Measurements from ENCODE around the gene PLAC8.
"Not testable (repeated sequence)": the region's sequence is repeated elsewhere in the genome, so short reads cannot be mapped to it uniquely, and the experiment has no call there.

Gene PLAC8

DNA sequence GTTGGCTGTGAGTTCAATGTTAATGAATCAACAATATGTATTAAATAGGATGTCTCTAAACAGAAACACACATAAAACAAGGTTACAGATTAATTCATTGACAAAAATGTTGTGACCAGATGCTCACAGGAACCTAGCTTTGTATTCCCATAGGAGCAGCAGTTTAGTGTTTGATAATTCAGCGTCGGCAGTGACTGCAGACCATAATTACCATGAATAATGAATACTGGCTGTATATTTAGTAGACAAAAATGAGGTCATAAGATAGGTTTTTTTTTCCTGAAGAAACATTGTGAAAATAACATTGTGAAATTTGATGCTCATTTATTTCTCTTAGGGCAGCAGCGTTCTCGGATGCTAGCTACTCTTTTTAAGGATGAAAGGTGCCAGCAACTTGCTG is 51.8 kb downstream of the PLAC8 start:
- DNase-seq, result no peak

GRCh38 chr4:83054928-83055327 is 59.6 kb downstream of the PLAC8 start:
- DNase-seq, result peak; percentile 28

DNA sequence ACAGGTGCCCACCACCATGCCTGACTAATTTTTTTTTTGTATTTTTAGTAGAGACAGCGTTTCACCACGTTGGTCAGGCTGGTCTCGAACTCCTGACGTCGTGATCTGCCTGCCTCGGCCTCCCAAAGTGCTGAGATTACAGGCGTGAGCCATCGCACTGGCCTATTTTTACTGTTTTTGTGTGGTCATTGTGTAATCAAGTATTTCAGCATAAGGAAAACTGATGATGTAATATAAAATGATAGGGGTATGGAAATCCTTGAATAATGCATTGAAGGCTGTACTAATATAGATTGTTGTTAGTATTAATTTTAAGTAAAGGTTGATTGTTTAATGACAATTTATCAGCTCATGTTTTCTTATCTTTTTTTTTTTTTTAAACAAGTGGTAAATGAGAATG is 65.7 kb downstream of the PLAC8 start:
- DNase-seq, result not testable (repeated sequence)

- DNase-seq, result no peak
These were observed 67.6 kb downstream of the PLAC8 start for GRCh38 chr4:83046693-83047473.

- DNase-seq, result peak; percentile 74
These were observed 70.6 kb downstream of the PLAC8 start for GRCh38 chr4:83043801-83044407.

DNA sequence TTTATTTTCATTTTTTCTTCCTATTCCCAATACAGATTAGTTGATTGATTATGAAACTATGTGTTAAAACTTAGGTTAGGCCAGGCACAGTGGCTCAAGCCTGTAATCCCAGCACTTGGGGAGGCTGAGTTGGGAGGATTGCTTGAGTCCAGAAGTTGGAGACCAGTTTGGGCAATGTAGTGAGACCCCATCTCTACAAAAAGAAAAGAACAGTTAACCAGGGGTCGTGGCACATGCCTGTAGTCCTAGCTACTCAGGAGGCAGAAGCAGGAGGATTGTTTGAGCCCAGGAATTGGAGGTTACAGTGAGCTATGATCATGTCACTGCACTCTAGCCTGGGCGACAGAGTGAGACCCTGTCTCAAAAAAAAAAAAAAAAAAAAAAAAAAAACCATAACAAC is 71.4 kb downstream of the PLAC8 start:
- not testable (repeated sequence) for DNase-seq

- DNase-seq, result no peak
These were observed 74.3 kb downstream of the PLAC8 start for GRCh38 chr4:83040269-83040668.

Measured in EL (cell line).